H9 (cell line): ENCODE results near the gene KCNJ15. TPM values are rescaled to one million over a fixed set of nuclear protein-coding genes. Genes with fewer than 3 reads are reported as not detected.

ENCODE experiments used
- DNase-seq: peaks from one replicate; pipeline ENCODE4 v3.0.0-alpha.2; 2017
- H2AFZ ChIP-seq: one replicate; pipeline ENCODE4 v1.6.1; 2013; ENCODE audit warnings: mild to moderate bottlenecking, low read length, control low read depth, moderate library complexity
- H2AK5ac ChIP-seq: 2 replicates; pipeline ENCODE4 v1.6.1; 2013; ENCODE audit warnings: low read length, control low read depth, mixed read lengths; ENCODE audit not compliant: insufficient read length
- H2BK120ac ChIP-seq: one replicate; pipeline ENCODE4 v1.6.1; 2013; ENCODE audit warnings: low read depth, mild to moderate bottlenecking, low read length, control low read depth, inconsistent platforms; ENCODE audit not compliant: poor library complexity, severe bottlenecking
- H2BK12ac ChIP-seq: 2 replicates; pipeline ENCODE4 v1.6.1; 2013; ENCODE audit warnings: low read length, control low read depth, mixed read lengths, low read depth; ENCODE audit not compliant: insufficient read length
- H2BK15ac ChIP-seq: 2 replicates; pipeline ENCODE4 v1.6.1; 2013; ENCODE audit warnings: low read depth, low read length, control low read depth
- H2BK20ac ChIP-seq: one replicate; pipeline ENCODE4 v1.6.1; 2013; ENCODE audit warnings: low read depth, mild to moderate bottlenecking, low read length, control low read depth, inconsistent platforms; ENCODE audit not compliant: poor library complexity, severe bottlenecking
- H2BK5ac ChIP-seq: 2 replicates; pipeline ENCODE4 v1.6.1; 2013; ENCODE audit warnings: low read length, control low read depth, mixed read lengths; ENCODE audit not compliant: insufficient read length
- H3K14ac ChIP-seq: 2 replicates; pipeline ENCODE4 v1.6.1; 2013; ENCODE audit warnings: low read length, control low read depth; ENCODE audit not compliant: insufficient read depth
- H3K18ac ChIP-seq: 2 replicates; pipeline ENCODE4 v1.6.1; 2013; ENCODE audit warnings: low read depth, mild to moderate bottlenecking, mixed read lengths, low read length, control low read depth; ENCODE audit not compliant: insufficient read length
- H3K23ac ChIP-seq: 2 replicates; pipeline ENCODE4 v1.6.1; 2013; ENCODE audit warnings: low read length, control low read depth, mixed read lengths, low read depth; ENCODE audit not compliant: insufficient read length
- H3K23me2 ChIP-seq: 2 replicates; pipeline ENCODE4 v1.6.1; 2013; ENCODE audit warnings: low read depth, mild to moderate bottlenecking, mixed read lengths, low read length, control low read depth; ENCODE audit not compliant: insufficient read length, poor library complexity, severe bottlenecking
- H3K27ac ChIP-seq: 2 replicates; pipeline ENCODE4 v1.5.1; 2013; ENCODE audit warnings: low read length, control low read depth, mixed read lengths, low read depth; ENCODE audit not compliant: insufficient read length
- H3K27me3 ChIP-seq: 2 replicates; pipeline ENCODE4 v1.6.1; 2013; ENCODE audit warnings: low read length, control low read depth, inconsistent platforms; ENCODE audit not compliant: insufficient read depth
- H3K4ac ChIP-seq: 2 replicates; pipeline ENCODE4 v1.6.1; 2013; ENCODE audit warnings: low read depth, mild to moderate bottlenecking, control low read depth, inconsistent platforms, low read length, moderate library complexity
- H3K4me1 ChIP-seq: 2 replicates; pipeline ENCODE4 v1.6.1; 2013; ENCODE audit warnings: low read length, control low read depth, inconsistent platforms; ENCODE audit not compliant: insufficient read depth
- H3K4me2 ChIP-seq: 2 replicates; pipeline ENCODE4 v1.6.1; 2013; ENCODE audit warnings: low read length, control low read depth, mixed read lengths; ENCODE audit not compliant: insufficient read length, insufficient read depth
- H3K56ac ChIP-seq: 2 replicates; pipeline ENCODE4 v1.6.1; 2013; ENCODE audit warnings: low read depth, mild to moderate bottlenecking, mixed read lengths, low read length, control low read depth; ENCODE audit not compliant: insufficient read length
- H3K79me1 ChIP-seq: 2 replicates; pipeline ENCODE4 v1.6.1; 2013; ENCODE audit warnings: low read depth, mild to moderate bottlenecking, moderate library complexity, low read length, control low read depth, inconsistent platforms; ENCODE audit not compliant: insufficient read depth, poor library complexity, severe bottlenecking
- H3K79me2 ChIP-seq: 2 replicates; pipeline ENCODE4 v1.6.1; 2013; ENCODE audit warnings: low read length, control low read depth, inconsistent platforms; ENCODE audit not compliant: insufficient read depth
- H3K9ac ChIP-seq: 2 replicates; pipeline ENCODE4 v1.6.1; 2013; ENCODE audit warnings: low read length, control low read depth, mixed read lengths; ENCODE audit not compliant: insufficient read length; ENCODE audit errors: extremely low read depth
- H3K9me3 ChIP-seq: one replicate; pipeline ENCODE4 v1.6.1; 2013; ENCODE audit warnings: low read depth, low read length, inconsistent platforms; ENCODE audit not compliant: control insufficient read depth
- H3T11ph ChIP-seq: one replicate; pipeline ENCODE4 v1.6.1; 2013; ENCODE audit warnings: mild to moderate bottlenecking, low read length, control low read depth, inconsistent platforms
- H4K20me1 ChIP-seq: one replicate; pipeline ENCODE4 v1.6.1; 2013; ENCODE audit not compliant: control insufficient read depth, insufficient read length, insufficient read depth
- H4K5ac ChIP-seq: 2 replicates; pipeline ENCODE4 v1.6.1; 2013; ENCODE audit warnings: low read depth, mild to moderate bottlenecking, mixed read lengths, low read length, control low read depth; ENCODE audit not compliant: insufficient read length
- H4K8ac ChIP-seq: replicated peaks from 2 replicates; pipeline ENCODE4 v1.6.1; 2013; ENCODE audit warnings: low read length, control low read depth, mixed read lengths, low read depth; ENCODE audit not compliant: insufficient read length
- H4K91ac ChIP-seq: 2 replicates; pipeline ENCODE4 v1.6.1; 2013; ENCODE audit warnings: low read depth, mild to moderate bottlenecking, moderate library complexity, mixed read lengths, low read length, control low read depth; ENCODE audit not compliant: insufficient read length
- H3K27ac Mint-ChIP-seq, 3 experiments: 2 replicates in 2 of 3; 3 replicates in 1 of 3; pipeline ENCODE4 v1.8.0; 2020 to 2021; ENCODE audit warnings: mixed read lengths in 3 of 3, mild to moderate bottlenecking in 1 of 3, moderate library complexity in 1 of 3
- H3K27me3 Mint-ChIP-seq: 2 replicates; pipeline ENCODE4 v1.8.0; 2021; ENCODE audit warnings: low read depth, mild to moderate bottlenecking, moderate library complexity, mixed read lengths
- H3K36me3 Mint-ChIP-seq, 3 experiments: 2 replicates in 2 of 3; 3 replicates in 1 of 3; pipeline ENCODE4 v1.8.0; 2020 to 2021; ENCODE audit warnings: low read depth in 3 of 3, mixed read lengths in 3 of 3; ENCODE audit not compliant: insufficient read depth in 1 of 3
- H3K4me1 Mint-ChIP-seq, 2 experiments: 2 replicates each; pipeline ENCODE4 v1.8.0; 2020; ENCODE audit warnings: mixed read lengths in 2 of 2
- H3K4me3 Mint-ChIP-seq, 2 experiments: 2 replicates in 1 of 2; 3 replicates in 1 of 2; pipeline ENCODE4 v1.8.0; 2020 to 2021; ENCODE audit warnings: mild to moderate bottlenecking in 2 of 2, mixed read lengths in 2 of 2, moderate library complexity in 1 of 2
- H3K9me3 Mint-ChIP-seq, 2 experiments: 2 replicates in 1 of 2; 3 replicates in 1 of 2; pipeline ENCODE4 v1.8.0; 2020; ENCODE audit warnings: mild to moderate bottlenecking in 2 of 2, mixed read lengths in 2 of 2, moderate library complexity in 1 of 2
- CTCF ChIP-seq: fragments of 200-600 bp; sonication (generic); conservative IDR thresholded peaks from 3 replicates; pipeline ENCODE4 v1.8.0; 2021; ENCODE audit warnings: antibody characterized with exemption, mild to moderate bottlenecking
- WGBS: extraction: QIAGEN DNeasy Blood & Tissue Kit; methylation state at CpG from one replicate; pipeline ENCODE4 v1.1.7; 2013; ENCODE audit warnings: missing lambda C conversion rate, low lambda C conversion rate, mixed read lengths; ENCODE audit not compliant: insufficient read length; ENCODE audit errors: extremely low coverage; 5-methylcytosine and 5-hydroxymethylcytosine counted together
- total RNA-seq: library from RNA; stranded (reverse); gene quantifications from 2 replicates; pipeline ENCODE4 v1.2.1, GENCODE V29; 2021

KCNJ15 gene
- total RNA-seq, 1 experiment from 2014 or later = not detected

- Mint-ChIP-seq H3K36me3 (no peaks in the 10 kb centered on the region), H3K27me3 (no peaks in the 10 kb centered on the region; the same call in 1 of the 2 replicates), H3K4me3 (no peak overlapping the region), H3K9me3 (peaks cover 0 to 4% of the 10 kb centered on the region in 2 experiments; a peak in 2 of 5 replicates), H3K4me1 (0 out of 4 replicates have a peak, but pooled peaks cover 0 to 7% of the 10 kb centered on the region in 2 experiments), H3K27ac (no peak overlapping the region)
- no peak overlapping the region for H2BK20ac ChIP-seq
- H3K79me2 ChIP-seq = no peaks in the 10 kb centered on the region
- no peak overlapping the region for H3K4me2 ChIP-seq
- WGBS = no CpG with 5 or more reads among the region's 1 CpG
- no peak overlapping the region for H4K8ac ChIP-seq
- no peak overlapping the region for H3K56ac ChIP-seq
- H3K14ac ChIP-seq = no peak overlapping the region
- TF ChIP-seq CTCF = no peak
- no peaks in the 10 kb centered on the region for H3K27me3 ChIP-seq
- H2AK5ac ChIP-seq = no peak overlapping the region
- H3K4me1 ChIP-seq = no peaks in the 10 kb centered on the region
- no peak overlapping the region for H2AFZ ChIP-seq
- no peaks in the 10 kb centered on the region for H3K79me1 ChIP-seq
- no peaks in the 10 kb centered on the region for H3K23me2 ChIP-seq
- H3K23ac ChIP-seq = no peak overlapping the region
- no peak overlapping the region for H3K9ac ChIP-seq
- no peak overlapping the region for H2BK5ac ChIP-seq
- no peak overlapping the region for H3T11ph ChIP-seq
- H3K4ac ChIP-seq = no peak overlapping the region
- H2BK12ac ChIP-seq = no peak overlapping the region
- H4K5ac ChIP-seq = no peak overlapping the region
- no peak for DNase-seq
- H3K18ac ChIP-seq = no peak overlapping the region
- no peak overlapping the region for H2BK120ac ChIP-seq
- no peaks in the 10 kb centered on the region for H3K9me3 ChIP-seq
- no peaks in the 10 kb centered on the region for H4K20me1 ChIP-seq
- H4K91ac ChIP-seq = no peak overlapping the region
- H3K27ac ChIP-seq = no peak overlapping the region
- no peak overlapping the region for H2BK15ac ChIP-seq
These were observed 7.5 kb upstream of the KCNJ15 start for GRCh38 chr21:38249256-38249655.
